ENCODE results near the gene GNB1L.
A peak's percentile ranks its signal among the peaks of the same experiment; 100 is the strongest.

Gene GNB1L

DNA sequence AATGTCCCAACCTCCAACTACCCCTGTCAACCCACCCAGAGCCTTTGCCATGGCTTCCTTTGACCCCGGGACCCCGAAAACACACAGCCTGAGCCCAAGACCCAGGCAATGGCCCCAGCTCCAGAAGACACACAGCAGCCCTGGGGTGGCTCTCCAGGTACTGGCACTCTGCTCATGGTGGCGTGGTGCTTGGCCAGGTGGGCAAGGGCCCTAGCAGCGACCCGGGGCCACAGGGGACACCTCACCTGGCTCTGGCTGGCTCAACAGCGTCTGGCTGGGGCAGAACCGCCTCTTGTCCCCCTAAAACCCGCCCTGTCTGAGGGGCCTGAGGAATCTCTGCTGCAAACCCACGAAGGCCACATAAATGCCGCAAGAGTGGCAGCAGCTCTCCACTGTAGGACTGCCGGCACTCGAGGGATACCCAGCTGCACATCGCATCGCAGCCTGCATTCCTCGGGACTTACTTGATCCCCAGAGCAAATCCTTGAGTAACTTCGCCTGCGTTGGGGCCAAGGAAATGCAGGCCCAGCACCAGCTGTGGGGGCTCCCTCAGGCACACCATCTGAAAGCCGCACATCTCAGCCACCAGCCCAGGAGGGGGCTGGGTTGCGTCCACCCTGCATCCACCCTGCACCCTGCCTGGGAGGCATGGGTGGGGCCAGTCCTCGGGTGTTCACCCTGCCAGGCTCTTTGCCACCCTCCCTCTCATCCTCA, 23.1 kb upstream of the GNB1L start:
- peak in 5 of 10 donors; percentile 4 to 76 (median 61) for DNase-seq
- intact Hi-C loops (cut with DNase I) = no loop called here

DNA sequence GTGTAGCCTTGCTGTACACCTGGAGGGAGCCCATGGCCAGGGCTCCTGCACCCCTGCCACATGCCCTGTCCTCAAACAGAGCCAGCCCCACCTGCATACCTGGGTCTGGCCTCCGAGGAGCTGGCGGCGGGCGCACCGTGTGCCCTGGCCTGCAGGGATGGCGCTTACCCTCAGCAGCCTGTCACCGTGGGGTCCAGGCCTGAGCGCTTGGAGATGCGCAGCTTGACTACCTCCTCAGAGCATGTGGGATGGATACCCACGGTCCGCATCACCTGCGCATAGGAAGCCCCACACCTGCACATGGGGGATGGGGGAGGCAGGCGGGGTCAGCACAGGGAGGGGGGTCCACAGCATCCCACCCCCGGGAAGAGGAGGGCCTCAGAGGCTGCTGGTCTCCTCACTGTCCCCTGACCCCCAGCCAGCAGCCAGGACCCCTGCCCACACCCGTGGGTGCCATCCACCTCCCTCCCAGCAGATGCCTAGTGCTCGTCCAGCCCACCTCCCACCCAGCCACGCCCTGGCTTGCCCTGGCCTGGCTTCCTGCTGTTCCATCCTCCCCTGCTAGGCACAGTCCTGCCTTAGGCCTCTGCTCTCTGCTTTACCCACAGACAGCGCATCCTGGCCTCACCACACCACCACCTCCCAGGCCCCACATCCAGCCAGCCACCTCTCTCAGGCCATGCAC, 22.4 kb upstream of the GNB1L start:
- peak in 7 of 10 donors; percentile 3 to 78 (median 16) for DNase-seq
- intact Hi-C loops (cut with DNase I) = no loop called here

DNA sequence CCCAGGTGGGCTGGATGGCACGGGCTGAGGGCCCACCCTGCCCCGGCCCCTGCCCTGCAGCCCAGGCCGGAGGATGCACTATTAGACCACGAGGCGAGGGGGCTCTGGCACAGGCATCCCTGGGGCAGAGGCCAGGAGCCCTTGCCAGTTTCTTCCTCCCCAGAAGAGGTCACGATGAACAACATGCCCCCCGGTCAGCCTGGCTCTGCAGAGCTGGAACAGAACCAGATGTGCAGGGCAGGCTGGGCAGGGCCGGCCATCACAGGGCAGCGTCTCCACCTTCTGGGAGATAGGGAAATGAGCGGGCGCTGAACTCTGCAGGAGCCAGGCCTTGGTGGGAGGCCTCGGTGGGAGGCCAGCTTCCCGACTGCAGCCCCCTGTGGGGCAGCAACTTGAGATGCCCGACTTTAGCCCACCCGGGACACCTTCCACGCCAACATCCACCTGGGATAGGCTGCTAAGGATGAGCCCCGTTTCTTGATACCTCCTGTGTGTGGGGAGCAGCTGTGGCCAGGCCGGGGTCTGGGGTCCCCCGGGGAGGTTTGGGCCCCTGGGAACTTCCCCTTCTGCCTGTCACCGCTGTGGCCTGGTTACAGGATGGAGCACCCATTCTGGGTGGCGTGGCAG, 21.8 kb upstream of the GNB1L start:
- DNase-seq = peak in 7 of 10 donors; percentile 2 to 70 (median 18)
- intact Hi-C loops (cut with DNase I) = no loop called here

DNA sequence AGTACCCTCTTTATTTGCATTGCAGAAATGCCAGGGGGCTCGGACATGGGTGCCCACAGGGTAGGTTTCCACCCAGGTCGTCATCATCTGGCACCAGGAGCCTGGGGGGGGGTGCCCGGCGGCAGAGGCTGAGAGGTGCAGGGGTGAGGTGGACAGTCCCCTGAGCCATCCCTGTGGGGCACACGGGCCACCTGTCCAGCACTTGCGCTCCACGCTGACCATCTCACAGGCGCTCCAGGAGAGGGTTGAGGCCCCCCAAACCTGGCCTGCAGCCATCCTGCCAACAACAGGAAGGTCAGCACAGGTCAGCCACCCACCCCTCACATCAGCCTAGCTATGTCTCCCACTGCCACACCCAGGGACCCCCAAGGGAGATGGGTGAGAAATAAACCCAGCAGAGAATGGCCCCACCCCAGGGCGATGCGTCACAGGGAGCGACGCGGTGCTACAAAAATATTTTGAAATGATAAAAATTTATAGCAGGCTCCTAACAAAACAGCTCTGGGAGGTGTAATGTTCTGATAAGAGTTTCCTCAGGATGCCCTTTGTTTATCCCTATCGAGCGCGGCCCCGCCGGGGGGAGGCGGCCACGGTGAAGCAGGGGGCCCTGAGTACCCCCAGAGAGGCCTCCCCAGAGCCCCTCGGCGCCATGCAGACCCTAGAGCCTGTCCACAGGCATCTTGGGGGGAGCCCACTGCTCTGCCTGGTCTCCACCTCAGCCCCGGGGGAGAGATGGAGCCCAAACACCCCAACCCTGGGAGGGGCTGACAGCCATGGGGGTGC, 21.0 kb upstream of the GNB1L start:
- intact Hi-C loops (cut with DNase I) = no loop called here
- DNase-seq = peak in 7 of 10 donors; percentile 5 to 67 (median 21)

DNA sequence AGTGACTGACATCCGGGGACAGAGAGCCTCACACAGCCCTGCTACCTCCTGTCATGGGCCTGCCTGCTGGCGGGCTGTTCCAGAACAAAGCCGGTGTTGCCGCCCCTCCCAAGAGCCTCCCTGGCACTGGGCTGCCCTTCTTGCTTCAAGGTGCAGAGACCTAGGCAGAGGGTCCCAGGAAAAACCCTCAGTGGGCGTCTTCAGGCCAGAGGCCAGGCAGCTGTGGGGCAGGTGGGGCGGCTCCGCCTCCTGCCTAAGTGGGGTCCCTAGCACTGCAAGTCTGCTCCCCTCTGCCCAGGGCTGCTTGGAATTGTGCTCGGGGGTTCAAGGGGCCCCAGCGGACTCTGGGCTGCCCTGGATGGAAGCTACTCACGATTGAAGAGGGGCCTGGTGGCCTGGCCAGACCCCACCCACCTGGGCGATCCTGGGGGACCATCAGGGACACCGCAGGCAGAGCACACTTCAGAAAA, 20.4 kb upstream of the GNB1L start:
- intact Hi-C loops (cut with DNase I) = no loop called here
- peak in 6 of 10 donors; percentile 3 to 78 (median 41) for DNase-seq

DNA sequence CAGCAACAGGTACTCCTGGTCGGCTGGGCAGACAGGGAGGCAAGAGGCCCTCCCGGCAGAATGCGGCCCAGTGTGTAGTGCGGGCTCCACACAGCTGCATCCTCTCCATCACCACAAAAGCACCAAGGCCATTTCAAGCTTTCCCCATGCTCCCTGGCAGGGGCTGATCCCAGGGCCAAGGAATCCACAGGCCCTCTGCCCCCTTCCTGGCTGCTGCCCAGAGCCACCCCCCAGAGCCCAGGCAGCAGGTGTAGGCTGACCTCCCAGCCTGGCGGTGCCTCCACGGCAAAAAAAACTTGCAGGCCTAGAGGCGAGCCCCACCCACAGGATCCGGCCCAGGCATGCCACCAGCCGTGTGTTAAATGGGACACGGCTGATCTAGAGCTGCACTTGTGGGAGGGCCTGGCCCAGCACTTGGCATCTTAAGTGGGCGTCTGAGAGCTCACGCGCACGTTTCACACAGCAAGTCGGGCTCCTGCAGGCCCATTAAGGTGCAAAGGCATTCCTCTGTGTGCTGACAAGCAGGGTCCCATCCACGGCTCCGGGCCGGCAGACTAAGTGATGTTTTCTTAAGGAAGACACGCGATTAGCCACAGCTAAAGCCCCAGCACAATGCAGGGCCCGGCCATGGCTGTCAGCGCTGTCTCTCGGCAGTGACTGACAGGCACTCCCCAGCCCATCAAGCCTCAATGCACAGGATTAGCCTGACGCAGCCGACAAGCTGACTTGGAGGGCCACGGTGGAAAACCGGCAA, 19.8 kb upstream of the GNB1L start:
- peak in 9 of 10 donors; percentile 5 to 92 (median 40) for DNase-seq
- intact Hi-C loops (cut with DNase I) = no loop called here

DNA sequence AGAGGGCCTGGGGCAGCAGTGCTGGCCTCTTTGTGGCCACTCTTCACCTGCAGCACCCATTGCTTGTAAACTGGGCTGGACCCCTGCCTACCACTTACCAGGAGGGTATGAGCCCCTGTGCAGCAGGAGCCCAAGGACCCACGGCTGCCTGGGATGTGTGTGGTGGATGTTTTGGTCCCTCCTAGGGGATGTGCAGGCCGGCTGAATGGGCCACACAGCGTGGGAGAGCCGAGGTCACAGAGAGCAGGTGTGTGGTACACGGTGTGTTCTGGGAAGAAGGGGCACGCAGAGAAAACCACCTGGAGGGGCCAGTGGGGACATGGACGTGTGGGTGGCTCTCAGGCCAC, 19.3 kb upstream of the GNB1L start:
- DNase-seq = peak in 6 of 10 donors; percentile 2 to 74 (median 7)
- intact Hi-C loops (cut with DNase I) = no loop called here

DNA sequence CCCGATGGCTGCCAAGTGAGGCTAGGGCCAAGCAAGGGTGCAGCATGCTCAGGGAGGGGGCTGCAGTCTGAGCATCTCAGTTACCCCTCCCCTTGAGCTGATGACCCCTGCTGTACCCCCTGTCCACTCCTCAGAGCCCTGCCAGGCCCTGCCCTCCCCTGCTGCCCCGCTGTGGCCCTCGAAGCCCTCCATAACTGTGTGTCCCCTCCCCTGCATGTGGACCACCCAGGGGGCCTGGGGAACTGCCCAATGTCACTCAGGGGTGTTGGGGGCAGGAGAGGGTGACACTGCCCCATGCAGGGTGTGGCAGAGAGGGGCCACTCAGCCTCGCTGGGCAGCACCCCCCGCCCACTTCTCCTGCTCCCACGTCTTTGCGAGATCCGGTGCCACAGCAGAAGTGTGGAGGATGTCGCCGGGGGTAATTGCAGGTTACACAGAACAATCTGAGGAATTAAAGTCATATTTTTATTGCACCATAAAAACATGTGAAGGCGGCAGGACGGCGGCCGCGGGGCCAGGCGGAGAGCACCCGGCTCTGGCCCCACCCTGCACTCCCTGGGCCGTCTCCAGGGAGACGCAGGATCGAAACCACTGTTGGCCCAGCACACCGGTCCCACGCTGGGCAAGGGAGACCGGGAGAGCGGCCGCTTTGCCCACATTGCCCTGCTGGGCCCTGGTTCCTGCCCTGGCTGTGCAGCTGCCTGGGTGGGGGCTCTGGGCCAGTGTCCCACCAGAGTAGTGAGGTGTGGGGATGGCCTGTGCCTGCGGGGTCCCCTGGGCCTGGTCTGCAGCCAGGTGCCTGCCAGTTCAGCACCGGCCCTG, 18.7 kb upstream of the GNB1L start:
- intact Hi-C loops (cut with DNase I) = no loop called here
- peak in 8 of 10 donors; percentile 2 to 76 (median 17) for DNase-seq

DNA sequence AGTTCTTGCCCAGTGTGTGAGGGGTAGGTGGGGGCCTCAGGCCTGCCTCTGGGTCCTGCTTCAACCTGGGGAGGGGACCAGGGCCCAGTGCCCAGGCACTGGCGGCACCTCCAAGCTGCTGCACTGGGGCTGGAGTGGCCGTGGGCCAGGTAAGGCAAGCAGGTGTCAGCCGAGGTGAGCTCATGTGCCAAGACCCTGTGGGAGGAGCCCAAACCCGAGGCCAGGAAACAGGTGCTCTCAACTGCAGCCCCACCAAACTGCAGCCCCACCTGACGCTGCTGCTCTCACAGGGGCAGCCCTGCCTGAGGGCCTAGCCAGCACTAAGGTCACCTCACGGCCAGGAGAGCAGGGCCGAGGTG, 18.1 kb upstream of the GNB1L start:
- DNase-seq = peak in 6 of 10 donors; percentile 6 to 78 (median 34)
- intact Hi-C loops (cut with DNase I) = no loop called here

DNA sequence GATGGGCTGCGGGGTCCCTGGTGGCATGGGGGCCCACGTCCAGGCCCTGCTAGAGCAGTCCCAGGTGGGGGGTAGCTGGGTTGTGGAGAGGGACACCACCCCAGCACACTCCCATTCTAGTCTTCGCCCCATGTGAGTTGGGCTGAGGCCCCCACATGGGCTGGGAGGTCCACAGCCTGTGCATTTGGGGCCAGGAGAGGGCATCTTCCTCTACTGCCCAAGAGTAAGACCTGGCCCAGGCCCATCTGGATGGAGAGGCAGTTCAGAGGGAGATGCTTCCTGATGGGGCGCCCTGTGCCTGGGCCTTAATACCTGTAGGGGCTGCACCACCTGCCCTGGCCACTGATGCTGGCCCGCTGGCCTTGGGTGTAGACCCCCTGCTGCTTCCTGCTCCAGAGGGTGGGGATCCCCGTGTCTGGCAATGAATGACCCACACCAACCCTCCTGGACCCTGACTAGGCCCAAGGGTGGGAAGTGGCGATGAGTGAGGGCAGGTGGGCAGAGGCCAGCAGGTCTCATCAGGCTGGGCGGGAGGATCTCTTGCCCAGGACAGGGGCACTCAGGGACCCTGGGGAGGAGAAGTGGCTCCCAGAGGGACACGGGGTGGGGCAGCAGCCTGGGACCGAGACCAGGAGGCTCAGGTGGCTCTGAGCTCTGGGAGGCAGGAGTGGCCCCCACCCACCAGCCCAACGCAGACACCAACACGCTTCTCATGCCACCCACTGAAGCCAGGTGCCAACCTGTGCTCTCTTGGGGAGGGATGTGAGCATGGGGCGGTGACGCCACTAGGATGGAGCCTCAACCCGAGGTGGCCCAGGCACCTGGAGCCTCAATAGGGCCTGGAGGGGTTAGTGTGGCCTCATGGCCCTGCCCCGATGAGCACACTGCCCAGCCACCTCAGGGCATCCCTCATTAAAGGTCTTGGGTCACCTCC, 17.4 kb upstream of the GNB1L start:
- peak in 7 of 10 donors; percentile 5 to 79 (median 9) for DNase-seq

DNA sequence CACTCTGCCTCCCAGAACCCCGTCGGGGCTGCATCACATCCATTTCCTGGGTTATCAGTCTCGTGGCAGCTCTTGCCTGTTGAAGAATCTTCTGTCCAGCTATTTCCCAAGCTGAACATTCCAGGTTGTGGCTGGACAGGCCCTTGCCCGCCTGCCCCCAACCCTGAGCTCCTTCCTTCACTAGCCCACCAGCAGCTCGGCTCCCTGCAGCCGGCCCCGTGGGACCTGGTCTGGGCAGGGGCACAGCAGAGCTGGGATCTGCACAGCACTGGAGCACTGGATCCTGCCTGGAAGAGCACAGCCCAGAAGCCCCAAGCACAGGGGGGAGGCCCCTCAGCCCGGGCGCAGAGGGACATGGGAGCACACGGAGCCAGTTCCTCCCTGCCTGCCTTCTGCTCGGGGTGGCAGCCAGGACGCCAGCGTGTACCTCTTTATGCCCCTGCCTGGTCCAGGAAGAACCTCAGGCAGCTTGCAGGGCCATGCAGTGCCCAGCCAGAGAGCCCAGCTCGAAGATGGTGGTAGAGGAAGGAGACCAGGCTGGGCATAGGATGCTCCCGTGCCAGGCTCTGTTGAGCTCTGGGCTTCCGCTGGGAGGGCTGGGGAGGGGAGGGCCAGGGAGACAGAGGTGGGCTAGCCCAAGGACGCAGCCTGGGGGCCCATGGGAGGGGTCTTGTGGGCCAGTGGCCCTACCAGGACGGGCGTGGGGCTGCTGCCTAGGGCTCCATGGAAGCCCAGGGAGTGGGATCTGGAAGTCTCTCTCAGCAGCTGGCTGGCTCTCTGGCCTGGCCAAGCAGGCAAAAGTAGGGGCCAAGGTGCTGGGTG, 16.6 kb upstream of the GNB1L start:
- intact Hi-C loops (cut with DNase I) = no loop called here

More for the DNA sequence above, 17.4 kb upstream of the GNB1L start:
- intact Hi-C loops (cut with DNase I) = no loop called here

DNA sequence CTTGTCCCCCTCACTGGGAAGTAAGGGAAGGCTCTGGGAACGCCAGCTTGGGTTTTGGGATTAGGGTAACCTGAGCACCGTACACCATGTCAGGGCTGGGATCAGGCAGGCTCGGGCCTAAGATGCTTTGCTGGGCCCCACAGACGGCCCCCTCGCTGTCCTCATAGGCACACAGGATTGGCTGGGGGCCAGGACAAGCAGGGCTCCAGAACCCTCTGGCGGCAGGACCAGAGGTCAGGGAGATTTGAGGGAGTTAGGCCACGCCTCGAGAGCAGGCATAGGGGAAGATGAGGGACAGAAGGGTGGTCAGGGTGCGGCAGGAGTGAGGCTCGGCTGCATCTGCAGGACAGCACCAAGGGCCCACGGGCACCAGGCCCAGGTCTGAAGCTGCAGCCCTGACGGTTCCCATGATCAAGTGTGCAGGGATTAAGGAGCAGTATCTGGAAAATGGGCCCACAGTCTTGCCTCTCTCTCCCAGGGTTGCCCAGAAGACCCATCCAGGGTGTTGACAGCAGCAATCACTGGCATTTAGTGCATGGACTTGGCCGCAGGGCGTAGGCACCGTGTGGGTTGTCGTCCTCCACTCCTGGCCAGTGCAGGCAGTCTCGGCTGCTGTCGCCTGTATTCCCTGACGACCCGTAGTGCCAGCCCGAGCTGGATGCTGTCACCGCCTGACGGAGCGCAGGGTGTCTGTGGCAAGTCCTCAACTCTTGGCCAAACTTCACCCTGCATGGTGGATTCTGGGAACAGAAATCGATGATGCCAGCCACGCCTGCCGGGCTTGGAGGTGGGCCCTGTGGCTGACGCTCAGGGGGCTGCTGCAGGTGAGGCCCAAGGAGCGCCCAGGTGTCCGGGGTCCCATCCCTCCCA, 15.7 kb upstream of the GNB1L start:
- DNase-seq = peak in 8 of 10 donors; percentile 4 to 75 (median 18)
- intact Hi-C loops (cut with DNase I) = no loop called here

More for the DNA sequence above, 16.6 kb upstream of the GNB1L start:
- DNase-seq = peak in 7 of 10 donors; percentile 2 to 80 (median 21)

DNA sequence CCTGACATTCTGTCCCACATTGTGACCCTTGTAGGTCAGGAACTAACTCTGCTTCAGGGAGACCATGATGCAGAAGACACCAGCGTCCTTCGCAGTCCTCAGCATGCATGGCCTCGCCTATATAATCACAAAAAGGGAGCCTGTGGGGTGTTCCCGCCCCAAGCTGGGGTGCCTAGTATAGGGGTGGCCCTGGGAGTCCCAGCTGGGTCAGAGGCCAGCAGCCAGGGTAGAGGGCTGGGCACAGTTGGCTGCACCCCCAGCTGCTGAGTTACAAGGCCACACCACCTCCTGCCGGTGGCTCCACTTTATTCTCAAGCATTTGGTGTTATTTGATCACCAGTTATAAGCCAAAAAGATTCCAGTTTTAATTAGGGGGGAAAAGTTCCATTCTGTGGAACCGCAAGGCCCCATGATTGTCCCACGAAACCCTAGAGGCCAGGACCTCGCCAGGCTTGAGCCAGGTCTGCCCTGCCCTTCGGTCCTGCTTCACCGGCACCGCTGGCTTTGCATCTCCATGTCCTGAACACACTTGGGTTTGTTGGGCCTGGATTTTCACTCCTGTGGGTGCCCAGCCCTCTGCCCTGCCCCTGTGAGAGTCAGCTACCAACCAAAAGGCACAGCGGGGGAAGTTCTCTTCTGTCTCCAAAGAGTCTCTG, 15.0 kb upstream of the GNB1L start:
- peak in 7 of 10 donors; percentile 6 to 73 (median 16) for DNase-seq

DNA sequence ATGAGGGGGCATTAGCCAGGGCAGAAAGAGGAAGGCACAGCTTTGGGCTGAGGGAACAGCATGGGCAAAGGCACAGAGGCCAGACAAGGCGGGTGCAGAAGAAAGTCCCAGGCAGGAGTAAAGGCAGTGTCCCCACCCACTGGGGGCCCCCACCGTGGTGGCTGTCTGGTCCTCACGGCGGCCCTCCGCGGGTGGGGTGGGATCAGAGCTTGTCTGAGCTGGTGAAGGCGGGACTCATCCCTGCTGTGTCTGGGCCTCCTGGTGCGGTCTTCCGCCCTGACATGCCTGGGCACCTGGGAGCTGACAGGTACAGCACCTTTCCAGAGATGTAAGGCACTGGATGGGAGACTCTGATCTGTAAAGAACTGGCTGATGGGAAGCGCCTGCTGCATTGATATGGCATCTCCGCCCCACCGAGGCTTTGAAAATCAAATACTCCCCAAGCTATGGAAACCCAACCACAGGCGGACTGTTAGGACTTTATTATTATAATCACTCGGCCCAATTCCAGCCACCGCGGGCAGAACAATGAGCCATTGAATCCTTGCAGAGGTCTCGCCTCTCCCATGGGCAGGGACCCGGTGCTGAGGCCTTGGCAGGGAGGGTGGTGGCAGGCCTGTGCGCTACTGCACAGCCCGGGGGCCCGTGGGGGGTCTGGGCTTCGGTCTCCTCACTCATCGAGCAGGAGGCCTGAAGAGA, 14.2 kb upstream of the GNB1L start:
- peak; percentile 11 to 93 (median 58) for DNase-seq
- intact Hi-C loops (cut with DNase I) = no loop called here

More for the DNA sequence above, 15.0 kb upstream of the GNB1L start:
- intact Hi-C loops (cut with DNase I) = no loop called here

DNA sequence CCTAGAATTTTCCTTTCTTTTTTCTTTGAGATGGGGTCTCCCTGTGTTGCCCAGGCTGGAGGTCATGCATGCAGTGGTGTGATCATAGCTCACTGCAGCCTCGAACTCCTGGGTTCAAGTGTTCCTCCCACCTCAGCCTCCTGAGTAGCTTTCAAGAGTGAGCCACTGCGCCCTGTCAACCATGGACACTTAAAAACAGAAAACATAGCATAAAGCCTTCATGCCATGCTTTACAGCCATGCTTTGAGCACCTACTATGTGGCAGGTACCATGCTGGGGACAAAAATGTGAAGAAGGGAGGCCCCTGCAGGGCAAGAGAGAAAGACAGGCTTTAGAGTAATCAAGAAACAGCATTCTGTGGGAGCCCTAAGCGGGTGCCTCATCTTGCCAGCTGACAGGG, 13.7 kb upstream of the GNB1L start:
- DNase-seq = peak in 1 of 10 donors; percentile 19
- intact Hi-C loops (cut with DNase I) = no loop called here
